Psoas muscle (tissue), 8 donors: ENCODE measurements around the gene ENTHD1. TPM values are rescaled to one million over a fixed set of nuclear protein-coding genes. Genes with fewer than 3 reads are reported as not detected.
"Not testable (repeated sequence)": the region's sequence is repeated elsewhere in the genome, so short reads cannot be mapped to it uniquely, and the experiment has no call there.

ENCODE experiments used
- ATAC-seq, 4 donors: fragments of 200-7000 bp; cut with Tn5 transposase; one replicate each; pipeline ENCODE4 v1.9.1; 2020; ENCODE audit warnings: moderate library complexity in 3 of 4, mild to moderate bottlenecking in 2 of 4
- DNase-seq, 2 donors: peaks; one replicate each; pipeline ENCODE4 v3.0.0-alpha.2; 2020
- H3K27ac ChIP-seq: fragments of 200-600 bp; one replicate; pipeline ENCODE4 v1.8.0; 2022
- H3K27me3 ChIP-seq, 3 donors: fragments of 200-600 bp in 1 of 3; one replicate each; pipeline versions ENCODE4 v1.6.1 to v1.8.0; 2013 to 2022; ENCODE audit warnings: low read length in 2 of 3, mild to moderate bottlenecking in 2 of 3, moderate library complexity in 1 of 3; ENCODE audit not compliant: insufficient read depth in 3 of 3
- H3K36me3 ChIP-seq, 2 donors: fragments of 200-600 bp in 1 of 2; one replicate each; pipeline versions ENCODE4 v1.6.1 to v1.8.0; 2013 to 2022; ENCODE audit warnings: low read depth in 1 of 2, mild to moderate bottlenecking in 1 of 2, moderate library complexity in 1 of 2; ENCODE audit not compliant: insufficient read depth in 1 of 2
- H3K4me1 ChIP-seq: fragments of 200-600 bp; one replicate; pipeline ENCODE4 v1.8.0; 2022
- H3K4me3 ChIP-seq: fragments of 200-600 bp; one replicate; pipeline ENCODE4 v1.8.0; 2022; ENCODE audit warnings: mild to moderate bottlenecking
- H3K9me3 ChIP-seq: fragments of 200-600 bp; one replicate; pipeline ENCODE4 v1.8.0; 2022
- WGBS, 3 donors: extraction: QIAGEN DNeasy Blood & Tissue Kit; methylation state at CpG; one replicate each; pipeline versions ENCODE4 v1.1.6 to v1.1.7; 2013; 5-methylcytosine and 5-hydroxymethylcytosine counted together
- intact Hi-C, 2 donors: fragments of 100-400 bp; cut with DNase I; formaldehyde crosslinking; loops; one replicate each; pipeline versions ENCODE4 v1.11.0 to v1.14.2; 2022
- polyA plus RNA-seq, 3 donors: library from polyadenylated mRNA; stranded (reverse); fragments of 200-250 nt; gene quantifications; one replicate each; pipeline ENCODE4 v1.2.3, GENCODE V29; 2013
- total RNA-seq, 4 donors: library from RNA; stranded (reverse); fragmentation: NEBNext Ultra II Directional in 2 of 4; extraction: Animal tissue kit (Norgen Biotek cat#: 25700) in 2 of 4; gene quantifications; one replicate each; pipeline versions ENCODE4 v1.2.1 to v1.2.4, GENCODE V29; 2021 to 2023
- TF ChIP-seq, protein P1 (sequence below): fragments of 200-600 bp; IDR thresholded peaks from one replicate; pipeline ENCODE4 v1.8.0; 2022; ENCODE audit warnings: antibody characterized with exemption
- donor health status: healthy with polysubstance abuse.
- donor health status: DM: no; HTN: no; CAD: no; lungs with moderate emphysema.
- donor health status: Bipolar disorder and iron deficiency.
- donor health status: healthy.
- donor health status: DM: yes; HTN: yes; CAD: no.
- donor health status: DM: no; HTN: no; CAD: no.
- donor health status: DM: no; HTN: no; CAD: no.
- donor health status: DM: yes; HTN: yes; CAD: no.

The ENTHD1 gene
- total and polyA plus RNA-seq, 7 donors = not detected

DNA sequence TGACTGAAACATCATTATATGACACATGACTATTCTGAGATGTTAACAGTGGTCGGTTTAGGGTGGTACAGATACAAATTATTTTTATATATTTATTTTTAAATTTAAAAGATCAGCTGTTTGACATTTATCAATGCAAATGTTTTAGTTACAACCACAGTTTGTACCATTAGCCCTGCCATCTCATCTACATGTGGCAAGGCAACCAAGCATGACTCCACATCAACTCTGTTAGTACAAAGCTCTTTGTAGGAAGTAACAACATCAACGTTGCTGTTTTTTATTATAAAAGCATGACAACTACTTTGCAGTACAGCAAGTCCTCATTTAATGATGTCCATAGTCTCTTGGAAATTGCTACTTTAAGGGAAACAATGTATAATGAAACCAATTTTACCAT is 40.8 kb downstream of the ENTHD1 start:
- DNase-seq = no peak
- intact Hi-C loops = no loop called here
- Histone ChIP-seq H3K4me3 (no peak overlapping the region), H3K27me3 (peaks cover 0 to 17% (median 8%) of the 10 kb centered on the region in 3 donors), H3K27ac (no peak overlapping the region), H3K4me1 (no peaks in the 10 kb centered on the region), H3K9me3 (no peaks in the 10 kb centered on the region), H3K36me3 (no peaks in the 10 kb centered on the region)
- TF ChIP-seq, protein P1, sequence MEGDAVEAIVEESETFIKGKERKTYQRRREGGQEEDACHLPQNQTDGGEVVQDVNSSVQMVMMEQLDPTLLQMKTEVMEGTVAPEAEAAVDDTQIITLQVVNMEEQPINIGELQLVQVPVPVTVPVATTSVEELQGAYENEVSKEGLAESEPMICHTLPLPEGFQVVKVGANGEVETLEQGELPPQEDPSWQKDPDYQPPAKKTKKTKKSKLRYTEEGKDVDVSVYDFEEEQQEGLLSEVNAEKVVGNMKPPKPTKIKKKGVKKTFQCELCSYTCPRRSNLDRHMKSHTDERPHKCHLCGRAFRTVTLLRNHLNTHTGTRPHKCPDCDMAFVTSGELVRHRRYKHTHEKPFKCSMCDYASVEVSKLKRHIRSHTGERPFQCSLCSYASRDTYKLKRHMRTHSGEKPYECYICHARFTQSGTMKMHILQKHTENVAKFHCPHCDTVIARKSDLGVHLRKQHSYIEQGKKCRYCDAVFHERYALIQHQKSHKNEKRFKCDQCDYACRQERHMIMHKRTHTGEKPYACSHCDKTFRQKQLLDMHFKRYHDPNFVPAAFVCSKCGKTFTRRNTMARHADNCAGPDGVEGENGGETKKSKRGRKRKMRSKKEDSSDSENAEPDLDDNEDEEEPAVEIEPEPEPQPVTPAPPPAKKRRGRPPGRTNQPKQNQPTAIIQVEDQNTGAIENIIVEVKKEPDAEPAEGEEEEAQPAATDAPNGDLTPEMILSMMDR = no peak
- ATAC-seq = no peak
- WGBS, 3 donors = 58 to 71% (median 64%) methylated on average over 2 of the region's 2 CpGs

DNA sequence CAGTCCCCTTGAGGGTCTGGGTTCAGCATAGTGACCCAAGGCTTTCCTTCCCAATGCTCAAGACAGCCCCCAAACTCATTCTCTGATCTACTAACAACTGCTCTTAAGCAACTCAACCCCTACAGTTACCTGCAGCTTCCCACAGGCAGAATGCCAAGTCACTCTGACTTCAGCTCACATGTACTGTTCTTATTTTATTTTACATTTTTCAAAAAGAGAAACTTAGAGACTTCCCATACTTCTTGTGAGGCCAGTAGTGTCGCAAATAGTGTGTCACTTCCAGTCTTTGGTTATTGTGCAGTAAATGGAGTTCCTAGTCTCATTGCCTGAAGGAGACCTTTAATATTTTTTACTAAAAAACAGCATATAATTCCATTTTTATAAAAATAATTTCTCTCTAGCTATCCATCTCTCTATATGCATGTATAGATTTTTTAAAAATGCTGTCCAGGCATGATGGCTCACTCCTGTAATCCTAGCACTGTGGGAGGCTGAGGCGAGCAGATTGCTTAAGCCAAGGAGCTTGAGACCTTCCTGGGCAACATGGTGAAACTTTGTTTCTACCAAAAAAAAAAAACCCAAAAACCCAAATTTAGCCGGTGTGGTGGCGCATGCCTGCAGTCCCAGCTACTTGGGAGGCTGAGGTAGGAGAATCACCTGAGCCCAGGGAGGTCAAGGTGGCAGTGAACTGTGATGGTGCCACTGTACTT is 41.8 kb downstream of the ENTHD1 start:
- 88 to 94% (median 89%) methylated on average over 4 of the region's 4 CpGs for WGBS, 3 donors
- H3K36me3 ChIP-seq = no peaks in the 10 kb centered on the region
- H3K4me1 ChIP-seq = no peaks in the 10 kb centered on the region
- ATAC-seq (no peak), DNase-seq (no peak)
- H3K9me3 ChIP-seq = no peaks in the 10 kb centered on the region
- no peak overlapping the region for H3K4me3 ChIP-seq
- TF ChIP-seq, protein P1 = no peak
- H3K27ac ChIP-seq = no peak overlapping the region
- H3K27me3 ChIP-seq = peaks cover 0 to 13% (median 8%) of the 10 kb centered on the region in 3 donors
- intact Hi-C loops = no loop called here

DNA sequence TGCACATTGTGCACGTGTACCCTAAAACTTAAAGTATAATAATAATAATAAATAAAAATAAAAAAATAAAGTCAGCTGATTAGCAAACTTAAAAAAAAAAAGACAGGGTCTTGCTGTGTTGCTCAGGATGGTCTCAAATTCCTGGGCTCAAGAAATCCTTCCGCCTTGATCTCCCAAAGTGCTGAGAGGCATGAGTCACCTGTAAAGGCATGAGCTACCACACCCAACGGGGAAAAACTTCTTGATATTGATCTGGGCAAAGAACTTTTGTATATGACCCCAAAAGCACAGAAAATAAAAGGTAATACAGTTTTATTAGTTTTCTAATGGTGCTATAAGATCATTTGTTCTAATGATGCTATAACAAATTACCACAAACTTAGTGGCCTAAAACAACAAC is 46.1 kb downstream of the ENTHD1 start:
- H3K36me3 ChIP-seq = no peaks in the 10 kb centered on the region
- TF ChIP-seq, protein P1 = no peak
- no peak overlapping the region for H3K27ac ChIP-seq
- H3K27me3 ChIP-seq = peaks cover 0 to 18% (median 1%) of the 10 kb centered on the region in 3 donors
- ATAC-seq (no peak), DNase-seq (no peak)
- no peak overlapping the region for H3K4me3 ChIP-seq
- no peaks in the 10 kb centered on the region for H3K4me1 ChIP-seq
- WGBS, 3 donors = 84 to 93% (median 89%) methylated on average over 3 of the region's 3 CpGs
- intact Hi-C loops = no loop called here
- H3K9me3 ChIP-seq = no peaks in the 10 kb centered on the region

DNA sequence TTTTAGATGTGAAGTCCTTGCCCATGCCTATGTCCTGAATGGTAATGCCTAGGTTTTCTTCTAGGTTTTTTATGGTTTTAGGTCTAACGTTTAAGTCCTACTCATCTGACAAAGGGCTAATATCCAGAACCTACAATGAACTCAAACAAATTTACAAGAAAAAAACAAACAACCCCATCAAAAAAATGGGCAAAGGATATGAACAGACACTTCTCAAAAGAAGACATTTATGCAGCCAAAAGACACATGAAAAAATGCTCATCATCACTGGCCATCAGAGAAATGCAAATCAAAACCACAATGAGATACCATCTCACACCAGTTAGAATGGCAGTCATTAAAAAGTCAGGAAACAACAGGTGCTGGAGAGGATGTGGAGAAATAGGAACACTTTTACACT is 47.0 kb downstream of the ENTHD1 start:
- H3K36me3 ChIP-seq, H3K9me3 ChIP-seq, DNase-seq, H3K27ac ChIP-seq, H3K4me3 ChIP-seq, H3K4me1 ChIP-seq, intact Hi-C loops, ATAC-seq: not testable (repeated sequence)
- WGBS, 3 donors = 68 to 79% (median 72%) methylated on average over 1 of the region's 1 CpG
- peaks cover 0 to 12% (median 0%) of the 10 kb centered on the region in 3 donors for H3K27me3 ChIP-seq

DNA sequence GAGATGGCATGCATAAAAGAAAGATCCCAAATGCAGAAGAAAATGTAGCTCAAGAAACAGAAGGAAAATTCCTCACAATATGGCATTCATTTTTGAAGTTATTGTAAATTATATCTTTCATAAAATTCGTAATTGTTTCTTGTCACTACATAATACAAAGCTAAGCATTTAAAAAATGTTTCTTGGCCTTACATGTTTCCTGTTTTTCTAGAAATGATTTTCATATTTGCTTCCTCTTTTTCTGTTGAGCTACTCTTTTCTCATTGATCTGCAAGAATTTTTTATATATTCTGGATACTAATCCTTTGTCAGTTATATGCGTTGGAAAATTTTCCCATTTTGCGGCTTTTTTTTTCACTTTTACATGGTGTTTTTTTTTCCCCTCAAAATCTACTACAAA is 48.0 kb downstream of the ENTHD1 start:
- no peak overlapping the region for H3K27ac ChIP-seq
- no peak overlapping the region for H3K4me3 ChIP-seq
- WGBS, 3 donors = 84 to 91% (median 86%) methylated on average over 3 of the region's 3 CpGs
- TF ChIP-seq, protein P1 = no peak
- H3K27me3 ChIP-seq = peaks cover 0 to 10% (median 0%) of the 10 kb centered on the region in 3 donors
- H3K9me3 ChIP-seq = no peaks in the 10 kb centered on the region
- DNase-seq (no peak), ATAC-seq (no peak)
- H3K4me1 ChIP-seq = no peaks in the 10 kb centered on the region
- intact Hi-C loops = no loop called here
- H3K36me3 ChIP-seq = no peaks in the 10 kb centered on the region
